GM18907 (cell line): ENCODE measurements around the gene HMSD.

ENCODE experiments used
- ATAC-seq: cut with Tn5 transposase; IDR thresholded peaks from one replicate; pipeline ENCODE4 v1.9.1; 2021; ENCODE audit warnings: mild to moderate bottlenecking, moderate library complexity; ENCODE audit not compliant: unreplicated experiment

HMSD gene

GRCh38 chr18:63986885-63987284 is 37.8 kb downstream of the HMSD start:
- ATAC-seq, result no peak

DNA sequence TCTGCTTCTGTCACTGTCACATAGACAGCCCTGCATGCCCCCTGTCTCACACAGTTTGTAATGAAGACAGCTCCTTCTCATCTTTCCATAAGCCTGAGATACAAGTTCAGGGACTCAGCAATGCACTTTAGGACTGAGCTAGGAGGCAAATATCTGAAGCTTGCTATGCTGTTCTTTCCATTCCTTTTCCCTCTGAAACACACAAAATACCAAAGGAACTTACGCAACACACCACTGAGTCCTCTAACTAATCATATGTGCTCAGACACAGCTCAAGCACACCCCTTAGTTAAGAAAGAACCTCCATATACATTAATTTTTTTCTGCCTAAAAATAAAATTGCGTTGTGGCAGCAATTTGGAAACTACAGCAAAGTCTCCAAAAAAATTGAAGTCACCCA is 38.6 kb downstream of the HMSD start:
- no peak for ATAC-seq

- no peak for ATAC-seq
These were observed 43.6 kb downstream of the HMSD start for GRCh38 chr18:63992751-63993150.

DNA sequence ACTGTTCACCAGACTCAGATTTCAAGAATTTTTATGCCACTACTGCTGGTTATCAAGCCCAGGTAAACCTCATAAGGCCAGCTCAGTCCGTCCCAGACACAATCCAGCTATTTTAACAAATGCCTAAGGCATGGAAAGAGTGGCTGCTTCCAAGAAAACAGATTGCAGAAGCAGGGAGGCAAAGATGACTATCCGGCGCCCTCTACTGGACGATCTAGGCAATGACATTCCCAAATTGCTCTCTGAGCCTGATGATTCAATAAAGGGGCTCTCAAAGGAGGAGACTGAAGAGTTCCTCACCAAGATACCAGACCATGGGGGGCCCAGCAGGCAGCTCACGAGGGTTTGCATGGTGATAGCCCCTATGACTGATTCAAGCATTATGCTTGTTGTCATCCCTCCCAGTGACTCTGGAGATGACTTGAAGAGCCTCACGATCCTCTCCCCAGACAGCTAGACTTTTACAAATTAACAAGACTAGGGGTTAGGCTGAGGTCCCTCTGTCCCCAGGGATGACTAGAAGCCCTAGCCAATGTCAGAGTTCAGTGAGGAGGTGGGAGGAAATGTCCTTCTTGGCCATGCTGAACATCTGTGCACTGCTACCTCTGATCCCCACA is 45.8 kb downstream of the HMSD start:
- ATAC-seq, result no peak

GRCh38 chr18:63997041-63997440 is 47.9 kb downstream of the HMSD start:
- no peak for ATAC-seq

GRCh38 chr18:63997606-63998005 is 48.5 kb downstream of the HMSD start:
- no peak for ATAC-seq

- ATAC-seq, result no peak
These were observed 50.8 kb downstream of the HMSD start for GRCh38 chr18:63999871-64000270.

- ATAC-seq, result no peak
These were observed 53.5 kb downstream of the HMSD start for GRCh38 chr18:64002581-64002980.

DNA sequence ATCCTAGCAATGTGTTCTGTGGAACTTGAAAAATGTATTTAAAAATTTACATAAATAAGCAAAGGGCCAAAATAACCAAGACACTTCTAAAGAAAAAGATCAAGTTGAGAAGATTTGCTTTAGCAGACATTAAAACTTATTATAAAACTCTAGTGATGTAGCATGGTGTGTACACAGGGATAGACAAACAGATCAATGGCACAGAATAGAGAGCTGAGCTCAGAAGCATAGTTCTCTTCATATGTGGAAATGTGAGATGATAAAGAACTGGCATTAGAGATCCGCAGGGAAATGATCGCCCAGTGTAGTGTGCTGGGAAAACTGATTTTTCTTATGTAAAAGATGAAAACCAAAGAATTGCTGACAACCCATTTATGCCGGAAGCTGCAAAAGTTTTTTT is 60.2 kb downstream of the HMSD start:
- ATAC-seq, result no peak
